SJSA1 (cell line): ENCODE data around the gene HIVEP3. TPM values are rescaled to one million over a fixed set of nuclear protein-coding genes. Genes with fewer than 3 reads are reported as not detected.

Source experiments
- DNase-seq, 2 experiments: peaks; one replicate each; pipeline ENCODE4 v3.0.0-alpha.2; 2015 to 2020; ENCODE audit warnings: low spot score in 2 of 2, low read depth in 1 of 2
- H3K27ac ChIP-seq: fragments of 250-450 bp; sonication (Bioruptor Pico); 2 replicates; pipeline ENCODE4 v1.5.1; 2020; ENCODE audit warnings: mild to moderate bottlenecking, moderate library complexity
- H3K27me3 ChIP-seq: fragments of 250-450 bp; sonication (Bioruptor Pico); replicated peaks from 2 replicates; pipeline ENCODE4 v1.5.1; 2020; ENCODE audit warnings: mild to moderate bottlenecking, moderate library complexity
- H3K36me3 ChIP-seq: fragments of 250-450 bp; sonication (Bioruptor Pico); 2 replicates; pipeline ENCODE4 v1.5.1; 2020; ENCODE audit warnings: mild to moderate bottlenecking
- H3K4me1 ChIP-seq: fragments of 250-450 bp; sonication (Bioruptor Pico); replicated peaks from 2 replicates; pipeline ENCODE4 v1.6.1; 2021; ENCODE audit warnings: mild to moderate bottlenecking
- H3K4me3 ChIP-seq: fragments of 250-450 bp; sonication (Bioruptor Pico); 2 replicates; pipeline ENCODE4 v1.5.1; 2020; ENCODE audit warnings: mild to moderate bottlenecking
- H3K9me3 ChIP-seq: fragments of 250-450 bp; sonication (Bioruptor Pico); replicated peaks from 2 replicates; pipeline ENCODE4 v1.5.1; 2020; ENCODE audit warnings: mild to moderate bottlenecking
- total RNA-seq: library from RNA; depleted of rRNA; stranded (reverse); fragments of >200 nt; shearing (Covaris generic); gene quantifications from 2 replicates; pipeline ENCODE4 v1.2.3, GENCODE V29; 2014; rRNA removed

Gene HIVEP3
- total RNA-seq, 1 experiment from 2014 or later, result 2.2 TPM

GRCh38 chr1:41463516-41463915 lies 455.2 kb downstream of the HIVEP3 start:
- H3K4me3 ChIP-seq, result no peak overlapping the region

GRCh38 chr1:41462680-41463004 lies 456.1 kb downstream of the HIVEP3 start:
- H3K4me3 ChIP-seq, result no peak overlapping the region
- no peaks in the 10 kb centered on the region for H3K9me3 ChIP-seq
- no peaks in the 10 kb centered on the region for H3K27me3 ChIP-seq
- H3K36me3 ChIP-seq, result peaks cover 29% of the 10 kb centered on the region; the same call in 1 of the 2 replicates
- H3K4me1 ChIP-seq, result peaks cover 17% of the 10 kb centered on the region
- no peak for DNase-seq
- no peak overlapping the region for H3K27ac ChIP-seq

More at GRCh38 chr1:41463516-41463915, 455.2 kb downstream of the HIVEP3 start:
- Histone ChIP-seq H3K4me1 (peaks cover 8% of the 10 kb centered on the region), H3K27me3 (no peaks in the 10 kb centered on the region), H3K9me3 (no peaks in the 10 kb centered on the region), H3K27ac (no peak overlapping the region), H3K36me3 (peaks cover 29% of the 10 kb centered on the region; the same call in 1 of the 2 replicates)
- DNase-seq, result no peak

GRCh38 chr1:41461790-41462679 lies 456.7 kb downstream of the HIVEP3 start:
- Histone ChIP-seq H3K36me3 (peaks cover 29% of the 10 kb centered on the region; the same call in 1 of the 2 replicates), H3K4me1 (peaks cover 19% of the 10 kb centered on the region), H3K27ac (no peak overlapping the region), H3K4me3 (no peak overlapping the region), H3K9me3 (no peaks in the 10 kb centered on the region), H3K27me3 (no peaks in the 10 kb centered on the region)
- no peak for DNase-seq

GRCh38 chr1:41456847-41457540 lies 461.7 kb downstream of the HIVEP3 start:
- H3K4me3 ChIP-seq, result no peak overlapping the region
- H3K9me3 ChIP-seq, result no peaks in the 10 kb centered on the region
- peaks cover 25% of the 10 kb centered on the region for H3K4me1 ChIP-seq
- H3K36me3 ChIP-seq, result peaks cover 14% of the 10 kb centered on the region; the same call in 1 of the 2 replicates
- no peaks in the 10 kb centered on the region for H3K27me3 ChIP-seq
- H3K27ac ChIP-seq, result no peak overlapping the region
- DNase-seq, result no peak

Other genes starting within 250 kb of the HIVEP3 start
- not detected in 2 replicates for gene GUCA2B, start 234.5 kb upstream of the HIVEP3 start, total RNA-seq
- not detected in 2 replicates for gene GUCA2A, start 245.8 kb upstream of the HIVEP3 start, total RNA-seq